K562 (cell line): ENCODE measurements around the gene ZNF628. TPM values are rescaled to one million over a fixed set of nuclear protein-coding genes. Genes with fewer than 3 reads are reported as not detected.
A peak's percentile ranks its signal among the peaks of the same experiment; 100 is the strongest.

ENCODE experiments used
- FOXK1 ChIP-seq: sonication (generic); formaldehyde crosslinking; IDR thresholded peaks from 2 replicates; pipeline ENCODE4 v1.8.0; 2022; ENCODE audit warnings: missing genetic modification reagents, mild to moderate bottlenecking, borderline replicate concordance
- HDAC3 ChIP-seq: fragments of 450-650 bp; IDR thresholded peaks from 2 replicates; pipeline ENCODE4 v1.6.1; 2018; ENCODE audit warnings: borderline replicate concordance, mild to moderate bottlenecking, moderate library complexity; ENCODE audit not compliant: partially characterized antibody
- HSF4 ChIP-seq: fragments of 250-450 bp; sonication (Bioruptor Pico); IDR thresholded peaks from 2 replicates; pipeline ENCODE4 v2.1.2; 2022; ENCODE audit warnings: mild to moderate bottlenecking, moderate library complexity, borderline replicate concordance
- NFRKB ChIP-seq: fragments of 450-650 bp; IDR thresholded peaks from 2 replicates; pipeline ENCODE4 v1.6.1; 2016; ENCODE audit warnings: low read depth
- POLR3G ChIP-seq: IDR thresholded peaks from 2 replicates; pipeline ENCODE4 v1.6.1; 2011; ENCODE audit not compliant: insufficient read length, insufficient replicate concordance; ENCODE audit errors: extremely low read depth
- PTBP1 ChIP-seq: fragments of 200-400 bp; formaldehyde crosslinking; IDR thresholded peaks from 2 replicates; pipeline ENCODE4 v1.6.1; 2017; ENCODE audit warnings: low read depth, low read length
- SRSF1 ChIP-seq: fragments of 200-400 bp; formaldehyde crosslinking; IDR thresholded peaks from 2 replicates; pipeline ENCODE4 v1.6.1; 2017; ENCODE audit warnings: mild to moderate bottlenecking, low read depth, low read length, moderate library complexity
- TEAD4 ChIP-seq, 2 experiments: sonication (generic) in 1 of 2; formaldehyde crosslinking in 1 of 2; IDR thresholded peaks; 2 replicates each; pipeline versions ENCODE4 v1.6.1 to v1.8.0; 2012 to 2022; ENCODE audit warnings: borderline replicate concordance in 1 of 2, inconsistent platforms in 1 of 2, low read length in 1 of 2, mild to moderate bottlenecking in 1 of 2, missing genetic modification reagents in 1 of 2
- TSHZ1 ChIP-seq: fragments of 250-450 bp; sonication (Bioruptor Pico); IDR thresholded peaks from 2 replicates; pipeline ENCODE4 v1.4.0; 2020; ENCODE audit warnings: mild to moderate bottlenecking, moderate library complexity
- ZC3H11A ChIP-seq: IDR thresholded peaks from 2 replicates; pipeline ENCODE4 v1.6.1; 2012; ENCODE audit warnings: low read depth, low read length, improper control_type of control experiment
- ZNF212 ChIP-seq: fragments of 450-650 bp; formaldehyde crosslinking; IDR thresholded peaks from 2 replicates; pipeline ENCODE4 v1.4.0; 2020; ENCODE audit warnings: mild to moderate bottlenecking
- ZNF318 ChIP-seq, 2 experiments: fragments of 450-650 bp; IDR thresholded peaks; 2 replicates each; pipeline ENCODE4 v1.6.1; 2016; ENCODE audit warnings: mild to moderate bottlenecking in 2 of 2, borderline replicate concordance in 1 of 2, low read depth in 1 of 2, moderate library complexity in 1 of 2
- ZNF507 ChIP-seq: conservative IDR thresholded peaks from 2 replicates; pipeline ENCODE4 v1.6.1; 2017; ENCODE audit warnings: missing genetic modification characterization, missing compliant biosample characterization
- polyA plus RNA-seq, 8 experiments: library from polyadenylated mRNA; depleted of rRNA in 4 of 8; stranded (reverse) in 5 of 8; unstranded in 3 of 8; fragments of >200 nt; fragmentation: Nextera tagmentation in 2 of 8; fragmentation: Illumina TruSeq in 1 of 8; extraction: Ambion mirVana in 2 of 8; extraction: Trizol in 1 of 8; gene quantifications; 2 replicates each; pipeline versions ENCODE4 v1.2.1 to v1.2.3, GENCODE V29; 2011 to 2014; ENCODE audit warnings: inconsistent platforms in 1 of 8, missing spikeins in 1 of 8
- total RNA-seq, 7 experiments: library from RNA; depleted of rRNA in 6 of 7; stranded (reverse); fragments of >200 nt in 6 of 7; fragmentation: Illumina TruSeq in 2 of 7; extraction: Trizol in 2 of 7; gene quantifications; 2 replicates each; pipeline versions ENCODE4 v1.2.1 to v1.2.3, GENCODE V29; 2011 to 2021; ENCODE audit warnings: low replicate concordance in 1 of 7
- TF ChIP-seq, protein P1 (sequence below): IDR thresholded peaks from 2 replicates; pipeline ENCODE4 v1.6.1; 2014; ENCODE audit warnings: antibody characterized with exemption

The ZNF628 gene
- total and polyA plus RNA-seq, 9 of the 15 experiments (the other 6 are each of a cell fraction or from before 2014, with no cell fraction given) = 0.13 to 13.6 (median 2.2) TPM; not detected in 3

DNA sequence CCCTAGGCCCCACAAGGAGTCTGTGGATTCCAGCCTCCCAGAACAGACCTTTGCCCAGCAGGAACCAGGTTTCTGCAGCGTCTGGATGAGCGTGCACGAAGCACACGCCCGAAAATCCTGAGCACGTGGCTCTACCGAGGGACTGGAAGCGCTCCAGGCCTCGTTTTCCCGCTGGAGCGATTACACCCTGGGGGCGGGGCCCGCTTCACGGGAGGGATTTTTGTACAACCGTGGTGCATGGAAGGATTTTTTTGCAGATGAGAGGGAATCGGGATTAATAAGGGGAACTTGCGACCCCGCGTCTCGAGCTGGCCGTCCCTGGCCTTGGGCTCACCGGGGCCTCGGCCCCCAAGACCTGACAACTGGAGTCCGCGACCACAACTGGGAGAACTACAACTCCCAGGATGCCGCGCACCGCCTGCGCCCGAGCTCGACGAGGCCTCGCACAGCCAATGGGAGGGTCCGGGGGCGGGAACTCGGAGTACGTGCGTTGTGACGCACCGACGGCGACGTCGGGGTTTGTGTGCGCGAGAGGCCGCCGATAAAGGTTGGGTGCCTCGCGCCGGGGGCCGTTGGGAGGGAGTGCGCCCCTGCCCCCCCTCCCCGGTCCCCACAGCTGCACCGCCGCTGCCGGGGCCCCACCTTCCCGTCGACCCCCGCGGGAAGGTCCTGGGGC, at the start of gene ZNF628 (continued):
- TF ChIP-seq, protein P1, sequence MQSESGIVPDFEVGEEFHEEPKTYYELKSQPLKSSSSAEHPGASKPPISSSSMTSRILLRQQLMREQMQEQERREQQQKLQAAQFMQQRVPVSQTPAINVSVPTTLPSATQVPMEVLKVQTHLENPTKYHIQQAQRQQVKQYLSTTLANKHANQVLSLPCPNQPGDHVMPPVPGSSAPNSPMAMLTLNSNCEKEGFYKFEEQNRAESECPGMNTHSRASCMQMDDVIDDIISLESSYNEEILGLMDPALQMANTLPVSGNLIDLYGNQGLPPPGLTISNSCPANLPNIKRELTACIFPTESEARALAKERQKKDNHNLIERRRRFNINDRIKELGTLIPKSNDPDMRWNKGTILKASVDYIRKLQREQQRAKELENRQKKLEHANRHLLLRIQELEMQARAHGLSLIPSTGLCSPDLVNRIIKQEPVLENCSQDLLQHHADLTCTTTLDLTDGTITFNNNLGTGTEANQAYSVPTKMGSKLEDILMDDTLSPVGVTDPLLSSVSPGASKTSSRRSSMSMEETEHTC = no peak
- TF ChIP-seq HDAC3 (no peak), SRSF1 (no peak), PTBP1 (no peak), HSF4 (CRISPR knock-in tag) (no peak), ZNF212 (CRISPR knock-in tag) (no peak), ZNF507 (no peak), TEAD4 (IDR thresholded peaks at IDR 0.05; ENCODE audit: low read length) (0 out of 2 replicates have a peak, but pooled peaks have one; percentile 9), TEAD4 (CRISPR knock-in tag; IDR thresholded peaks at IDR 0.05; ENCODE audit: borderline replicate concordance) (no peak), NFRKB (peak; percentile 76), ZC3H11A (no peak), FOXK1 (0 out of 2 replicates have a peak, but pooled peaks have one; percentile 74), TSHZ1 (no peak), ZNF318 (IDR thresholded peaks at IDR 0.05; ENCODE audit: borderline replicate concordance in 1 of 2, low read depth in 1 of 2) (no peak), POLR3G (no peak)
